Urinary bladder (tissue), 4 donors: ENCODE results near the gene PCCA. TPM values are rescaled to one million over a fixed set of nuclear protein-coding genes. Genes with fewer than 3 reads are reported as not detected.

Source experiments
- DNase-seq: peaks from one replicate; pipeline ENCODE4 v3.0.0-alpha.2; 2015; ENCODE audit errors: extremely low spot score
- H3K27ac ChIP-seq: one replicate; pipeline ENCODE4 v1.5.1; 2013; ENCODE audit warnings: low read depth, mild to moderate bottlenecking, moderate library complexity
- H3K36me3 ChIP-seq: one replicate; pipeline ENCODE4 v1.6.1; 2013; ENCODE audit warnings: mild to moderate bottlenecking, moderate library complexity; ENCODE audit not compliant: insufficient read depth
- H3K4me1 ChIP-seq: one replicate; pipeline ENCODE4 v1.6.1; 2013; ENCODE audit warnings: mild to moderate bottlenecking, moderate library complexity; ENCODE audit not compliant: insufficient read depth
- H3K4me3 ChIP-seq: one replicate; pipeline ENCODE4 v1.5.1; 2013; ENCODE audit warnings: low read depth, low read length
- WGBS: extraction: QIAGEN DNeasy Blood & Tissue Kit; methylation state at CpG from one replicate; pipeline ENCODE4 v1.1.7; 2013; 5-methylcytosine and 5-hydroxymethylcytosine counted together
- polyA plus RNA-seq: library from polyadenylated mRNA; stranded (reverse); fragments of 200-250 nt; gene quantifications from one replicate; pipeline ENCODE4 v1.2.3, GENCODE V29; 2013
- total RNA-seq: library from RNA; depleted of rRNA; stranded (reverse); fragments of >200 nt; gene quantifications from one replicate; pipeline ENCODE4 v1.2.3, GENCODE V29; 2014
- donor health status: healthy with polysubstance abuse.
- donor health status: healthy.

Gene PCCA
- total and polyA plus RNA-seq, 2 donors, result 24.7 to 122 TPM

GRCh38 chr13:100340865-100341264 is 252.0 kb downstream of the PCCA start:
- 71% methylated on average over 2 of the region's 2 CpGs for WGBS
- H3K36me3 ChIP-seq, result no peaks in the 10 kb centered on the region
- DNase-seq, result no peak

DNA sequence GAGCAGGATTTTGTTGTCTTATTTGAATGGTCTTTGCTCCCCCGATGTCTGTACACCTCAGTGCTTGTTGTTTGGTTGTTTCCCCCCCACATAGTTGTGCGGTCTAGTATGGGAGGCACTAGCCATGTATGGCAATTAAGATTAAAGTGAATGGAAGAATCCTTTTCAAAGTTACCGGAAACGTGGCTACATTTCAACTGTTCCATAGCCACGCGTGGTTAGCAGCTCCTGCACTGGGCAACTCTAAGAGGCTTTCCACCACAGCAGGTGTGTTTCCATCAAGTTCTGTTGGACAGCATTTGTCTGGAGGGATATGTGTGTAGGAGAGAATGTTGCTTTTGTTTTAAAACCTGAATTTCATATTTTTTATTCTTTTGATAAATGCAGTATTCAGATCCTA is 252.4 kb downstream of the PCCA start:
- Histone ChIP-seq H3K27ac (no peak overlapping the region), H3K4me3 (no peak overlapping the region), H3K4me1 (no peaks in the 10 kb centered on the region), H3K36me3 (no peaks in the 10 kb centered on the region)
- DNase-seq, result no peak
- WGBS, result 85% methylated on average over 6 of the region's 6 CpGs

More at GRCh38 chr13:100340865-100341264, 252.0 kb downstream of the PCCA start:
- Histone ChIP-seq H3K4me1 (no peaks in the 10 kb centered on the region), H3K4me3 (no peak overlapping the region), H3K27ac (no peak overlapping the region)

GRCh38 chr13:100344544-100344943 is 255.7 kb downstream of the PCCA start:
- no peak overlapping the region for H3K4me3 ChIP-seq
- 90% methylated on average over 4 of the region's 4 CpGs for WGBS
- no peaks in the 10 kb centered on the region for H3K4me1 ChIP-seq
- DNase-seq, result no peak
- H3K36me3 ChIP-seq, result no peaks in the 10 kb centered on the region
- no peak overlapping the region for H3K27ac ChIP-seq

GRCh38 chr13:100347968-100348367 is 259.1 kb downstream of the PCCA start:
- 83% methylated on average over 3 of the region's 3 CpGs for WGBS
- no peak overlapping the region for H3K4me3 ChIP-seq
- H3K4me1 ChIP-seq, result no peaks in the 10 kb centered on the region
- H3K36me3 ChIP-seq, result no peaks in the 10 kb centered on the region
- H3K27ac ChIP-seq, result no peak overlapping the region
- no peak for DNase-seq

GRCh38 chr13:100349594-100349993 is 260.7 kb downstream of the PCCA start:
- Histone ChIP-seq H3K36me3 (no peaks in the 10 kb centered on the region), H3K4me3 (no peak overlapping the region), H3K4me1 (no peaks in the 10 kb centered on the region), H3K27ac (no peak overlapping the region)
- WGBS, result 52% methylated on average over 3 of the region's 3 CpGs
- no peak for DNase-seq

GRCh38 chr13:100350601-100351000 is 261.7 kb downstream of the PCCA start:
- H3K4me1 ChIP-seq, result no peaks in the 10 kb centered on the region
- no peak overlapping the region for H3K27ac ChIP-seq
- no peak for DNase-seq
- H3K4me3 ChIP-seq, result no peak overlapping the region
- H3K36me3 ChIP-seq, result no peaks in the 10 kb centered on the region

GRCh38 chr13:100356426-100356825 is 267.5 kb downstream of the PCCA start:
- no peak for DNase-seq
- no peaks in the 10 kb centered on the region for H3K4me1 ChIP-seq
- H3K27ac ChIP-seq, result no peak overlapping the region
- no peaks in the 10 kb centered on the region for H3K36me3 ChIP-seq
- WGBS, result 81% methylated on average over 1 of the region's 1 CpG
- no peak overlapping the region for H3K4me3 ChIP-seq

GRCh38 chr13:100356889-100357288 is 268.0 kb downstream of the PCCA start:
- Histone ChIP-seq H3K27ac (no peak overlapping the region), H3K4me1 (no peaks in the 10 kb centered on the region), H3K4me3 (no peak overlapping the region), H3K36me3 (no peaks in the 10 kb centered on the region)
- no peak for DNase-seq
- 69% methylated on average over 3 of the region's 3 CpGs for WGBS

- 97% methylated on average over 1 of the region's 1 CpG for WGBS
- H3K4me3 ChIP-seq, result no peak overlapping the region
Measured at GRCh38 chr13:100357764-100358163, 268.9 kb downstream of the PCCA start.

DNA sequence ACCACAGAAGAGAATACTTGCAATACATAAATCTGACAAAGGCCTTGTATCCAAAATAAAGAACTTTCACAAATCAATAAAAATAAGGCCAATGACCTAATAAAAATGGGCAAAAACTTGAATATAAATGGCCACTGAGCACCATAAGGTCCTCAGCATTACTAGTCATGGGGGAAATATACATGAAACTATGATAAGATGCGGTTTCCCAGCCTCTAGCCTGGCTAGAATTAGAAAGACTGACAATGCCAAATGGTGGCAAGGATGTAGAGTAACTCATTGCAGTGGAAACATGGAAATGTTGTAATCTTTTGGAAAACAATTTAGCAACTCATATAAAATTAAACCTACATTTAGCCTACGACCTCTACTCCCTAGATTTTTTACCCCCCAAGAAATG is 272.6 kb downstream of the PCCA start:
- H3K4me1 ChIP-seq, result no peaks in the 10 kb centered on the region
- 92% methylated on average over 2 of the region's 2 CpGs for WGBS
- no peaks in the 10 kb centered on the region for H3K36me3 ChIP-seq
- no peak overlapping the region for H3K27ac ChIP-seq
- no peak overlapping the region for H3K4me3 ChIP-seq
- DNase-seq, result no peak

More at GRCh38 chr13:100357764-100358163, 268.9 kb downstream of the PCCA start:
- Histone ChIP-seq H3K27ac (no peak overlapping the region), H3K4me1 (no peaks in the 10 kb centered on the region), H3K36me3 (no peaks in the 10 kb centered on the region)
- no peak for DNase-seq

- 81% methylated on average over 2 of the region's 2 CpGs for WGBS
- Histone ChIP-seq H3K27ac (no peak overlapping the region), H3K4me3 (no peak overlapping the region), H3K36me3 (no peaks in the 10 kb centered on the region), H3K4me1 (no peaks in the 10 kb centered on the region)
- DNase-seq, result no peak
Measured at GRCh38 chr13:100362371-100362770, 273.5 kb downstream of the PCCA start.

DNA sequence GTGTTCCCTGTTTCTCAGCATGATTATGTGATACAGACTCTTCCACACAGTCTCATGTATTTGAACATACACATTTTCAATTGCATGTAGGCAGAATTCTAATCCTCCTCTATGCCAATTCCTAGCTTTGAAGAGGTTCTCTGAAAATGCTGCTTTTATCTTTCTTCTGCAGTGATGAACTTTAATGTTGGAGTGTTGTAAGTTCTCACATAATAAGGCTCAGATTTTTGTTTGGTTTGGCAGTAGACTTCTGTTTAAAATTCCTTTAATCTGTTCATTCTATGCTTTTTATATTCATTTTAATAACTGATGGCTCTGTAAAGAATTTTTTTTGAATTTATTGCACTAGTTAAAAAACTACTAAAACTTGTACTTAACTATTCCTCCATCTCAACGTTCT is 273.9 kb downstream of the PCCA start:
- Histone ChIP-seq H3K4me3 (no peak overlapping the region), H3K4me1 (no peaks in the 10 kb centered on the region), H3K36me3 (no peaks in the 10 kb centered on the region), H3K27ac (no peak overlapping the region)
- DNase-seq, result no peak
- WGBS, result 46% methylated on average over 1 of the region's 1 CpG

DNA sequence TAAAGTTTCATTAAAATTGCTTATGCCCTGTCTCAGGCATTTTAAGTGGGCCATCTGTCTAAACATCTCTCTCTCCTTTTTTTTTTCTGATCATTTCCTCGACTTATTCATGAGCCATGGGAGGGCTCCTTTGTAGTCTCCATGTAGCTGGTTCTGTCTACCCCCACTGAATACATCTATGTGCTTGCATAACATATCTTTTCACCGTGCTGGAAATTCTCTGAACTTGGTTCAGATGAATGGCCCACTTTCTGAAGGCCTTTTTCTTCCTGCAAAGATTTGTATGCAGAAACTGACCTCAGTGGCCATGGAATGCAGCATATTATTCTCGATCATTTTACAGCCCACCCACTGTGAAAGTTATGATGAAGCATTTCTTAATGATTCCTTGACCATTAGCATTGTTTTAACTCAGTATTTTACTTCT is 274.4 kb downstream of the PCCA start:
- H3K4me1 ChIP-seq, result no peaks in the 10 kb centered on the region
- WGBS, result 38% methylated on average over 3 of the region's 3 CpGs
- no peak for DNase-seq
- no peak overlapping the region for H3K27ac ChIP-seq
- H3K4me3 ChIP-seq, result no peak overlapping the region
- H3K36me3 ChIP-seq, result no peaks in the 10 kb centered on the region

DNA sequence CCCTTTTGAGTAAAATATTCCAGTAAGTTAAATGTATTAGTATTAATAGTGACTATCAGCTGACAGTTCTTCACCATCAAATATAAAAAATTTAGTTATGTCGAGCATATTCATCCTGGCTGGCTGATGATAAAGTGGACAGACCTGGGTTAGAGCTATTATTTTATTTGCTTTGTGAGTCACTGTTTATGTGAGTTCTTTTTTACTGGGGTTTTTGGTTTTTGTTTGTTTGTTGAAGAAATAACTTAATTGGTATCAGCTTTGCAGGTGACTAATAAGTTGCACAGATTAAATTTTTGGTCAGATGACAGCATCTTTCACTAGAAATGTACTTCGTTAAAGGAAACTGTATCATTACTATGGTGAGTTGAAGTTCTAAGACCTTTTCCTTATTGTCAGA is 275.0 kb downstream of the PCCA start:
- H3K4me1 ChIP-seq, result no peaks in the 10 kb centered on the region
- 66% methylated on average over 2 of the region's 2 CpGs for WGBS
- H3K4me3 ChIP-seq, result no peak overlapping the region
- H3K36me3 ChIP-seq, result no peaks in the 10 kb centered on the region
- no peak overlapping the region for H3K27ac ChIP-seq
- DNase-seq, result no peak

- DNase-seq, result no peak
- Histone ChIP-seq H3K4me3 (no peak overlapping the region), H3K27ac (no peak overlapping the region), H3K36me3 (no peaks in the 10 kb centered on the region), H3K4me1 (no peaks in the 10 kb centered on the region)
- 98% methylated on average over 4 of the region's 4 CpGs for WGBS
Measured at GRCh38 chr13:100364591-100364990, 275.7 kb downstream of the PCCA start.
